ENCODE data around the gene ROPN1.
"Not testable (repeated sequence)": the region's sequence is repeated elsewhere in the genome, so short reads cannot be mapped to it uniquely, and the experiment has no call there.

Gene ROPN1

DNA sequence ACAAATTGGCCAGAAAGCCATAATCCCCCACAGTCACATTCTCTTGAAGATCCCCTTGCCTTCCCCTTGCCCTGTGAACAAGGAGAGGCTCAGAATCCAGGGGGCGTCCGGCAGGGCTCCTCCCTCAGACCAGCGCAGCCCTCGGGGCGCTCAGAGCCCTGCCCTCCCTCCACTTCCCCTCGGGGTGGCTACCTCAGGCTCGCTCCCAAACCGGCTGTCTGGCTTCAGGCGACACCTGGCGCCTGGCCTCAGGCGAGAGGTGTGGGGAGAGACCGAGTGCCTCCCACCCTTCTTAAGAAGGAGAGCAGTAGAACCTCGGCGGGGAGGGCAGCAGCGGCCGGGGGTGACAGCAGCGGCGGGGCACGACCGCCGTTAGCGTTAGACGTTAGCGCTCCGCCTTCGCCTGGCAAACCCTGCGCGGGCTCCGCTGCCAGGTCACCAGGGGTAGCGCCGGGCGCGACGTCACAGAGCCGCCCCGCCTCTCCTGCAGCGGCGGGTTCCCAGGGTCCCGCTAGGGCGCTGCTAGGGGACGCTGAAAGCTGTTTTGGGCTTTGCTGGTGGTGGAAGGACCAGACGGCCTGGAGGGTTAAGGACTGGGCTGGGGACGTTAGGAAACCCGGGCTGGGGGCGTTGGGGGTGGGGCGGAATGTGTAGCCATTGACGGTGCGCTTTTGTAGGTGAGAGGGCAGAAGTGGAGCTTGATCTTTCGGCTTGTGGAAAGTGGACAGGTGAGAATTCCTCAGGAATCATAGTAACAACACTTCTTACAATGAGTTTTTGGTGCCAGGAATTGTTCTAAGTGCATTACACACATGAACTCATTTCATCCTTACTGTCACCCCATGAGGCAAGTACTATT lies at the start of gene ROPN1:
Gene ROPN1, minus strand, starts transcription at position 395 of the 859 bp plus-strand sequence. CDS start 11,643 bp downstream, outside the sequence.
- DNase-seq, result not testable (repeated sequence)

DNA sequence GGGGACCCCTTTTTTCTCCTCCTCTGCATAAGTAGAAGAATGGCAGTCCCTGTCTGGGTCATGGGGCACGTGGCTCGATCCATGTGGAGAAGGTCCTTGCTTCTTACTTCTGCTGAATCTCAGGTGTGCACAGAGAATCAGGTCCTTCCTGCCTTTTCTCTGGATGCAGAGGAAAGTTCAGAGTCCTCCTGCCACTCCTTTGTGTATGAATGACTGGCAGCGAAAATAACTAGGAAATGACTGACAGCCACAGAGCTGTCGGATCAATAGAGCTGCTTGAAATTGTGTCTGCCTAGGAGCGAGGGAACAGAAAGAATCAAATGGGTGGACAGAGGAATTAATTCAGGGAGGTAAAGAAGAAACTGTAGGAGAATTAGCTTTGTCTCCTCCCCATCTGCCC lies 49.6 kb upstream of the ROPN1 start:
- DNase-seq, result no peak

DNA sequence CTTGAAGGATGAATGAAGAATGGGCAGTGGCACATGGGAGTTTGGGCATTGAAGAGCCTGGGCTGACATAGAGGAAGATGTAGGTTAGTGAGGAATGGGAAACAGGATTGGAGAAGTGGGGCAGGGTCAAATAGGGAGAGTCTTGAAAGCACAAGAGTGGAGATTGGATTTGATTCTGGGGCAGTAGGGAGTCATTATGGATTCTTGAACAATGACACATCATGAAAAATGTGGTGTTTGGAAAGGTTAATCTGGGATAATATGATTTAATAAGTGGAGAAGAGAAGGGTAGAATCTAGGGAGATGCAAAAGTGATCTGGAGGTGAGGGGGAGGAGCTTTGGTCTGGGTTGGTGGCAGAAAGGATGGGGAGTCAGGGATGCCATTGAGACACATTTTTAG lies 45.4 kb upstream of the ROPN1 start:
- no peak for DNase-seq

DNA sequence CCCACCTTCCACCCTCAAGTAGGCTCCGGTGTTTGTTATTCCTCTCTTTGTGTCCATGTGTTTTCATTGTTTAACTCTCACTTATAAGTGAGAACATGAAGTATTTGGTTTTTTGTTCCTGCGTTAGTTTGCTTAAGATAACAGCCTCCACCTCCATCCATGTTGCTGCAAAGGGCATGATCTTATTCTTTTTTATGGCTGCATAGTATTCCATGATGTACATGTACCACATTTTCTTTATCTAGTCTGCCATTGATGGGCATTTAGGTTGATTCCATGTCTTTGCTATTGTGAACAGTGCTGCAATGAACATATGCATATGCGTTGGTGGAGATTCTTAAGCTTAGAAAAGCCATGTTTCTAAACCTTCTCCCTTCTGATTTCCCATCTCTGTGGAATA lies 44.3 kb upstream of the ROPN1 start:
- DNase-seq, result not testable (repeated sequence)

DNA sequence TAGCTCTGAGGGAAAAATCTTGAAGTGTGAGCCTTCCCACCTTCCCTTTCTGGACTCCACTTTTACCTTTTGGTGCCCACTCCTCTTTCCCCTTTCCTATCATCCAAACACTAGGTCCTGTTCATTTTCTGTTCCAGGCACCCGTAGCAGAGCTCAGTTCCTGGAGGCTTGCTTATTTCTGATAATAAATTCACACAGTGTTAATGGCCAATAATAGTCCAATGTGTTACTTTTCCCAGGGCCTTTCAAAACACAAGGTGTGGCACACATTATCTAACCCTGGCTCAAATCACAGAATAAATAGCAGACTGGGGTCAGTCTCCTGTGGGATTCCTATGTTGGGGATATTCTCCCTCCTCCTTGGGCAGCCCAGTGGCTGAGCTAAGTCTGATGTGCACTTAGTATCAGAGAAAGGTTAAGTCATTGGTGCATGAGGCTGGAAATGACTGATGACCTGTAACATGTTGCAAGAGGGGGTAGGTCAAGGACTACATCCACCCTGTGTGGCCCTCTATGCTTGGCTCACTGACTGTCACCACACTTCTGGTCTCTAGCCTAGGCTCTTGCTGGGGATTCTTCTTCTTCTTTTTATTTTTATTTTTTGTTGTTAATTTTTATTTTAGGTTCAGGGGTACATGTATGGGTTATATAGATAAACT lies 43.7 kb upstream of the ROPN1 start:
- no peak for DNase-seq

DNA sequence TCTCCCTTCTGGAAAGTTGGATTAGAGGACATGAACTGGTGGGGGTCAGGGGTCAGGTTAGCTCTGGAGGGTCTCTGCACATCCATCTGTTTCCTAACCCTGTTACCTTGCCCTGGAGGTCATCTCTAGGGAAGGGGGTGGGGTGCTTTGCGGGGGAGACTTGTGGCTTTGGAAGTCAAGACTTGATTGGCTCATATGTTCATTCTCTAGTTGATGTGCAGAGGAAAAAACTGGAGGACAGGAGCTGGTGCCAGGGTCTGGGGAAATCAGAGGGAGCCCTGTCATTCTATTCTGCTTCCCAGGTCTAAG lies 42.9 kb upstream of the ROPN1 start:
- no peak for DNase-seq

DNA sequence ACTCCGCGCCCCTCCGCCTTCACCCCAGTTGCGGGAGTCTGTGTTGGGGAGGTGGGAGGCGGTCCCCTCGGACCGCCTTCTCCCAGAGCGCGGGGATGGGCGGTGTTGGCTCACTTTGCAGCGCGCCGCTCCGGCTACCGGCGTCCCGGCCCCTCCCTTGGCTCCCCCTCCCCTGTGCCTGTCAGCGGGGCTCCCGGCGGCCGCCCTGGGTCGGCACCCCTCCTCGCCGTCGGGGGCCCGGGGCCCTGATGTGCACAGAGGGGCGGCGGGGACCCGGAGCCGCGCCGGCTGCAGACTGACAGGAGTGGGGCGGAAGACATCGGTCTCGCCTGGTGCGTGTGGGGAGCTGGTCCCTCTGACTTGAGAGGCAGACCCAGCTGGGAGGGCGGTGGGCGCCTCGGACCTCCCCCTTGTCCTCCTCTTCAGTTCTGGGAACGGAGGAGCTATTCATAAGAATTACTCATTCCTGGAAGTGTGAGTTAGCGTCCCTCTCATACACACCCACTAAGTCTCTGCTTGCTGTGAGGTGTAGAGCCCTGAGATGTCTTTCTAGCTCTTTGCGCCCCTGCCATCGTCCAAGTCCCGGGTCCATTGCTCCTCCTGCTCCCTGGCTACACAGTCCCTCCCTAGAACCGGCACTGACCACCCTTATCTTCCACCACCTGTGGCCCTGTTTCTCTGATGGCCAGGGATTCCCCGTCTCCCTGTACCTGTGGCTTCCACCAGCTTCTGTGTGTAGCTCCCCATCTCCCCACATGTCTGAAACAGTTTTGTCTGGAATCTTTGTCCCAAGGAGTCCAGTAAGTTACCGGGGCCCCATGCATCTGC lies 42.3 kb upstream of the ROPN1 start:
- peak in 3 of 14 donors; percentile 21 to 73 (median 34) for DNase-seq

DNA sequence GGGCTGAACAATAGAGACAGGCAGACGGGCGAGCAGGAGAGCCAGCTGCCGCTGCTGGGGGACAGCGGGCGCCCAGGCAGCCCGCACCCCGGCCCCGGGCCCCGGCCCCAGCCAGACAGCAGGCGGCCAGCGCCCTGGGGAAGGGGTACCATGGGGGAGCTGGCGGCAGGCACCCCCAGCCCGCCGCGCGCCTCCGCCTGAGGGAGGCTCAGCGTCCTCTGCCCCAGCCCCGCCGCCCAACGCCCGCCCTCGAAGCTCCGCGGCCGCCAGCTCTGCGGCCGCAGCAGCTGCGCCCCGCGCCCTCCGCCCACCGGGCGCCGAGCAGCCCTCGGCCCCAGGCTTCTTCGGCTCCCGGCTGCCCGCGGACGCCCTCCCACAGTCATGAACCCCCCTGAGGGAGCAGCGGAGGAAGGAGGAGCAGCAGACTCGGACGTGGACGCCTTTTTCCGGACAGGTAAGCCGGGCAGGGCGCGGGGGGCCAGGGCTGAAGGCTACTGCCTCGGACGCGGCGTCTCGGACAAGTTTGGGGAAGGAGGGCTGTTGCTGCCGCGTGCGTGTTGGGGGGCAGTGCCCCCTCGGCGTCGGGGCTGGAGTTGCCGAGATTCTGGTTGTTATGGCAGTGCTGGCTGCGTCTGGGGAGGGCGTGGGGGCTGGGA lies 41.6 kb upstream of the ROPN1 start, which contains the start of gene KALRN:
Gene KALRN, plus strand, starts transcription at position 10 of the 656 bp plus-strand sequence.
- peak in 2 of 14 donors; percentile 20 to 42 for DNase-seq

DNA sequence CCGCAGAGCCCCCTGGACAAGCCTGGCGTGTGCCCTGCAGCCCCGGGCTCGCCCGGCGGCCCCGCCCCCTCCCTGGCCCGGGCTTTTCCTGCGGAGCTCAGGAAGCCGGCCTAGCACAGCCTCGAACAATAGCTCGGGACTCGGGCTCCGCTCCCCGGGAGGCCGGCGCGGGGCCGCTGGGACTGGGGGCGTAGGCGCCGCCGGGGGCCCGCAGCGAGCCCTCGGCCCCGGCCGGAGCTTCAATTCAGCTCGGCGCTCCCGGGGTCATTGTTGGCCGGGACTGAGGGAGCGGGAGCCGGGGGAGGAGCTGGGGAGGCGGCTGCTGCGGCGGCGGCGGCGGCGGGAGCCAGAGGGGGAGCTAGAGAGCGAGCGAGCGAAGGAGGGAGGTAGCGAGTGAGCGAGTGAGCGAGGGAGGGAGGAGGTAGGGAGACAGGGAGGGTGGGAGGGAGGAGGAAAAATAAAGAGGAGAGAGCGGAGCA lies 41.0 kb upstream of the ROPN1 start:
- DNase-seq, result peak; percentile 15 to 86 (median 70)

DNA sequence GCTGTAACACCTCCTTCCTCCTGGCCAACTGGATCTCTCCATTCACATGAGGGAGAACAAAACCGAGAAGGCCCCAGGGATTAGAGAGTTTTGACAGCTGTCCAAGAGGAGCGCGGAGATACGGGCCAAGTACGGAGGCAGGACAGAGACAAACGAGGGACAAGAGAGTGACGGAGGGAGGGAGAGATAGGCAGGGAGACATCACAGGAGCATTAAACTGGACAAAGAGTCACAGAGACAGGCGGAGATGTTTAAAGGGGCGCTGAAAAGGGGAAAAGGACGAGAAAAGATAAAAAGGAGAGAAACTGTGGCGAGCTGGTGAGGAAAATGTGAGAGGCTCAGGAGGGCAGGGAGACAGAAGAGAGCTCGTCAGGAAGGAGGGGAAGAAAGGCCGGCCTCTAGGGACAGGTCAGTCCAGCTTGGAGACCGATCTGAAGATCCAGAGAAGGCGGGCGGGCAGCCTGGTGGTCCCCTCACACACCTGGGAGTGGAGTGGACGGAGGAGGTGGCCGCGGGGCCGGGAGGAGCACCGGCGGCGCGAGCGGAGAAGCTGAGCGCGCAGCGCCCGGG lies 40.5 kb upstream of the ROPN1 start:
- peak in 9 of 14 donors; percentile 21 to 74 (median 53) for DNase-seq

DNA sequence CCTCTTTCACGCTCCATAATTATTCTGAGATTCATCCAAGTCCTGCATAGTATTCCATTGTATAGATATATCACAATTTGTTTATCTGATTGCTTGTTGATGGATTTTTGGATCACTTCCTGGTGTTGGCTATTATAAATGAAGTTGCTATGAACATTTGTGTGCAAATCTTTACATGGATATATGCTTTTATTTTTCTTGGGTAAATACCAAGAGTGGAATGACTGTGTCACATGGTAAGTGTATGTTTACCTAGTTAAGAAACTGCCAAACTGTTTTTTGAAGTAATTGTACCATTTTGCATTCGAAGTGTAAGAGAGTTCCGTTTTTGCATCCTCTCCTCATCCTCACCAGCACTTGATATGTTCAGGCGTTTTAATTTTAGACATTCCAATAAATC lies 34.6 kb upstream of the ROPN1 start:
- DNase-seq, result no peak

DNA sequence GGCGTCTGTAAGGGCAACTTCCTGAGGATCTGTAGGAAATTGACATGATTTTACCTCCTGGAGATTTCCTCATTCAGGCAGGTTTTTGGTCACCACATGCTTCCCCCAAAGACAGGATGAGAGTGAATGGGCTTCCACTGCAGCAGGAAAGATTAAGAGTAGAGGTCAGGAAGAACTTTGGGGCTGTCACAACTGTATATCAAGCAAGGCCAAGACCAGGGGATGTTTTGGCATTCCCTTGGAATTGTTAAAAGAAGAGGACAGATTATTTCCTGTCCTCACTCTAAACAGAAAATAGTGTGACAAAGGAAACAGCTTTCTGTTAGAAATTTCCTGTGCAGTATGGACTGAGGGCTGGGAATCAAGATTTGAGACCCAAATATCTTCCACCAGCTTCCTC lies 31.6 kb upstream of the ROPN1 start:
- not testable (repeated sequence) for DNase-seq

DNA sequence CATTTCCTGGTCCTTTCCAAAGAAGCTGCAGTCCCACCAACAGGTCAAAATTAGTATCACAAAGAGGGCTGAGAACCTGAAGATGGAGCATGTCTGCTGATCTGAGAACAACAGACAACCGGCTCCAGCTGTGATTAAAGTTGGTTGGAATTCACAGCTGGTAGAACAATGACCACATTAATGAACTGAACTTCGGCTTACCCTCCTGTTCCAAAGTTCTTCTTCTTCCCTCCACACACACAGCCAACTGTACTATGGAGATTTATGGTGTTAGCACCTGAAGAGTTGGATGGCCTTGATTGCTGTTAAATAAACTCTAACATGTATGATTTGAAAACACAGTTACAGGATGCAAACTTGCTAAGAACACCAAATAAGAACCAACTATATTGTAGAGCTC lies 27.4 kb upstream of the ROPN1 start:
- DNase-seq, result no peak

DNA sequence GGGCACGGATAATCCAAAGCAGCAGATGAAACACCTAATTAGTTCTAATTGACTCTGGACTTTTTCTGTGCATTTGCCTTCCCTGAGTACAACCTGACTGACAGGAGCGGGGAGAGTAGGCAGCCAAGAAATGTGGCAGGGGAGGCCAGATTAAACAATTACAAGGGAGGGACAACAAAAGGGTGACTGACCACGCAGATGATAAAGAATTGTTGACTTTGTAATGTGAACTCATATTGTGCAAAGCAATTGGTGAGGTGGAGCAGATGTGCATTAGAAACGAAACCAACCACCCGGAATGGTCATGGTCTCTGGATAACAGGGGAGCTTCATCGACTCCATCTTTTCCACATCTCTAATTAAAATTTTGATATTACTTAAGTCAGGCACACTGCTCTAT lies 25.6 kb upstream of the ROPN1 start:
- DNase-seq, result not testable (repeated sequence)

DNA sequence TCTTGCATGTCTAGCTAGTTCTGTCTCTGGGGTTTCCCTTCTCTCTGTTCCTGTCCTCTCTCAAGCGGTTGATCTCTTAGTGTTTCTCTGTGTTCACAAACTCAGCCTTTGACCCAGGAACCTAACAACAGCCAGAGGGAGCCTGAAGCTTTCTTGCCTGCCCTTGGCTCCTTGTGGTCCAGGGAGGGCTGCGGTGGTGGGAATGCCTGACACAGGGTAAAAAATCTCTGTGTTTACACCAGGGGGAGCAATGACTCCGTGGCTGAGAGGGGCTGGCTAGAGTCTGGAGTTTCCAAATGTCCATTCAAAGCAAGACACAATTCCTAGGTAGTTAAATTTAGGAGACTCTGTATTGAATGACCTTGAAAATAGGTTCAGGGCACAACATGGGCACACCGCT lies 24.6 kb upstream of the ROPN1 start:
- peak in 4 of 14 donors; percentile 4 to 45 (median 6) for DNase-seq

DNA sequence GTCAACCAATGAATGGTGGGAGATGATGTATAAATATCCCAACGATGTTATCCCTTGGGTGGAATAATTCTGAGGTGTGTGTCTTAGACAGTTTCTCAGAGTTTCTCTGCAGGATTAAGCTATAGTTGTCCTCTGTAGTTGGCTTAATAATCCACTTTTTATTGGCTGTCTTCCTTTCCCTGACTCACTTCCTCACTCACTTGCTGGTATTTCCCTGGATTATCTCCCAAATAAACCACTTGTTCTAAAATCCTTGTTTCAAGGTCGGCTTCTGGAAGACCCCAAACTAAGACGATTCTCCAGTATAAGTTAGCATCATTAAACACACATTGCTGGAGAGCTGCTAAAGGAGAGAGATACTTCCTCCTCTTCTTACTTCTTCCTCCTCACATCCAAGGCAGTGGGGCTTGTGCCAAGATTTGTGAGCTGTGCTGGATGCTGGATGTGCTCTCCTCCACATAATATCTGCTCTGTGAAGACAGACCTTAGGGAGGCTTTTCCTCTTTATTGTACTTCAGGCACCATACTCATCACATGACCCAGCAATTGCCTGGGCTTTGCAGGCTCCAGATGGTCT lies 22.5 kb upstream of the ROPN1 start:
- no peak for DNase-seq

DNA sequence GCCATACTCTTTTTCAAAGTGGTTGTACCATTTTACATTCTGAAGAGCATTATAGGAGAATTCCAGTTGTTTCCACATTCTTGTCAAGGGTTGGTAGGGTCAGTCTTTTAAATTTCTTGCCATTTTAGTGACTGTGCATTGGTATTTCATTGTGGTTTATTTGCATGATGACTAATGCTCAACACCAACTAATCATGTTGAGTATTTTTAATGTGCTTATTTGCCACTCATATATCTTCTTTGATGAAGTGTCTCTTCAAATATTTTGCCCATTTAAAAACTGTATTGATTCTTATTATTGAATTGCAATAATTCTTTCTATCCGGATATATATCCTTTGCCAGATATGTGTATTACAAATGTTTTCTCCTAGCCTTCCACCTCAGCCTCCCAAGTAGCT lies 16.4 kb upstream of the ROPN1 start:
- not testable (repeated sequence) for DNase-seq

DNA sequence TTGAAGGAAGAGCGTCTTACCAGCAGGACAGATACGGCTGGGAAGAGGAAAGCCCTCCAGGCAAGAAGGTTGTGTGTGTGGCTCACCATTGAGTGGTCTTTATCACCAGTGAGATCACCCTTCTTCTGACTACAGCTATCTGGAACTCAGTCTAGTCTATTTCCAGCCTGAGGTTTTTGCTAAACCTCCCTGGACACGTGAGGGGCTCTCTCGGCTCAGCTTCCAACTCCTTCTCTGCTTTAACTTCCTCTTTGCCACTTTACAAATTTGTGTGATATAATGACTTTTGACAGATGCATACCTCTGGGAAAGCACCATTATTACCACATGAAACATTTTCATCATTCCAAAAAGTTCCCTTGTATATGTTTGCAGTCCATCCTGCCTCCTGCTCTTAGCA lies 15.3 kb upstream of the ROPN1 start:
- DNase-seq, result no peak

DNA sequence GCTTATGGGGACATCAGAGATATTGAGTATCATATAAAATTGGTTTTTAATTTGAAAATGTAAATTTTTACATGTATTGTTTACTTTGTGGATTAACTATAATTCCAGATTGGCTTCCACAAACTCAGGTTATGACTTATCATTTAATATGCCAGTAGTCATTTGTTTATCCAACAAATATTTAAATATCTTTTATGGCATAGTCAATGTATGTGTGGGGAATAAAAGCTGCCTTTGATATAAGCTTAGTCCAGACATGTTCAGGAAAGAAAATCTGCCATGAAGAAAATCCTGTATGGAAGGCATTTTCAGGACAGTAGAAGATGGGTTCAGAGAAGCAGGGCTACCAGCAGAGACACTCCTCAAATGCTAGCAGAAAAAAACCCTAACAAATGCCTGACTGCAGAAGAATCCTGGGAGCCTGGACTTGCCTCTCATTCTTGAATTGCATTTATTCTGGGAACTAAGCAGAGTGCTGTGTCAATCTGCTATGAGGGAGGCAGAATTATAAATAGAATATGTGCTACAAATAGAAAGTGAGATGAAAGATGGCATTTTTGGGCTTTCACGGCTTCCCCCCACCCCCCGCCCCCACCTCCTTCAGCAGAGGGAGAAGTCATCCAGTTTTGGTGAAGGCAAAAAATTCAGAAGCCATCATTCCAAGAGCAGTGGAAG lies 10.6 kb upstream of the ROPN1 start:
- not testable (repeated sequence) for DNase-seq

DNA sequence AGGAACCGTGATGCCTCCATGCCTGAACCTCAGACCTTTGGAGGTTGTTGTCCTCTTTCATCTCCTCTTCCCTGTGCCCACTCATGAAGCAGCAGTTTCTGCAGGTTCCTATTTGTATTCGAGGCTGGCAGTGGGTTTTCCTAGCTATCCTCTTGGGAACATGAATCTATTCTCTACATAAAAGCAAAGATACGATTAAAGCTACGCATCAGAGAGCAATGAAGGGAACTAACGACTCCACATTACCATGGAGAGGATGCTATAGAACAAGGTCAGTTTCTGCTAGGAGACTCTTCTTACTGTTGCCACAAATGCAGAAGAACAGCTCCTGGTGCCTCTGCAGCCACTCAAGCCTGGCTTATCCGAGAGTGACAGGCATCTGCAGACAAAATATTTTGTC lies 9.4 kb upstream of the ROPN1 start:
- not testable (repeated sequence) for DNase-seq

DNA sequence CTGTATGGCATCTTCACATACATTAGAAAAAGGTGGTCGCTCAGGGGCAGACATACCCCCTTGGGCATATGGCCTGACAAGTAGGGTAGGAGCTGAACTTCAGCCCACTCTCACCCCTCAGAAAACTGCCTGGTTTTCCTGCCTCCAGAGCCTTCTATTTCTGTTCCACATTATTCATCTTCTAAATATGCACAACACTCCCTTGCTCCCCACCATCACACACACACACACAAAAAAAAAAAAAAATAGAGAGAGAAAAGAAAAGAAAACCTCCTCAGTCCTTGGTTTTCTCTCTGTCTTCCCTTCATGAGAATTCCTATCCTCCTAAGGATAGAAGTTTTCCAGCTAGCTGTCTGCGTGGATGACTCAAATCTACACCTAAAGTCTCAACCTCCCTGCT lies 5.6 kb upstream of the ROPN1 start:
- no peak for DNase-seq
